CD14-positive monocyte (primary cell): ENCODE data around the gene TIPARP. TPM values are rescaled to one million over a fixed set of nuclear protein-coding genes. Genes with fewer than 3 reads are reported as not detected.

ENCODE experiments used
- DNase-seq, 3 donors: peaks; one replicate each; pipeline ENCODE4 v3.0.0-alpha.2; 2011 to 2022
- H2AFZ ChIP-seq: 2 replicates; pipeline ENCODE4 v1.6.0; 2012; ENCODE audit warnings: mild to moderate bottlenecking, low read depth, low read length, inconsistent platforms; ENCODE audit not compliant: insufficient read depth, poor library complexity, severe bottlenecking
- H3K27ac ChIP-seq, 2 donors: 1 replicate in 1 of 2; 2 replicates in 1 of 2; pipeline ENCODE4 v1.5.1; 2012 to 2013; ENCODE audit warnings: low read length in 2 of 2, control low read depth in 1 of 2, inconsistent platforms in 1 of 2, low read depth in 1 of 2, mild to moderate bottlenecking in 1 of 2
- H3K27me3 ChIP-seq, 2 donors: one replicate each; pipeline versions ENCODE4 v1.6.0 to v1.6.1; 2011 to 2013; ENCODE audit warnings: low read length in 2 of 2; ENCODE audit not compliant: control insufficient read depth in 2 of 2, insufficient read depth in 2 of 2
- H3K36me3 ChIP-seq, 2 donors: replicated peaks in 1 of 2; 1 replicate in 1 of 2; 2 replicates in 1 of 2; pipeline versions ENCODE4 v1.5.1 to v1.6.1; 2012 to 2013; ENCODE audit warnings: low read length in 2 of 2, control low read depth in 1 of 2, inconsistent platforms in 1 of 2, mild to moderate bottlenecking in 1 of 2; ENCODE audit not compliant: insufficient read depth in 2 of 2, control insufficient read depth in 1 of 2
- H3K4me1 ChIP-seq, 2 donors: 1 replicate in 1 of 2; 2 replicates in 1 of 2; pipeline versions ENCODE4 v1.5.1 to v1.6.1; 2012 to 2013; ENCODE audit warnings: low read length in 2 of 2, control low read depth in 1 of 2, inconsistent platforms in 1 of 2, mild to moderate bottlenecking in 1 of 2, moderate library complexity in 1 of 2; ENCODE audit not compliant: insufficient read depth in 2 of 2, control insufficient read depth in 1 of 2
- H3K4me2 ChIP-seq: replicated peaks from 2 replicates; pipeline ENCODE3; 2012; ENCODE audit warnings: low read length, moderate library complexity, mild to moderate bottlenecking; ENCODE audit not compliant: poor library complexity, severe bottlenecking; ENCODE audit errors: extremely low read depth
- H3K4me3 ChIP-seq, 3 experiments: fragments of 200-600 bp in 1 of 3; sonication (generic) in 1 of 3; replicated peaks in 1 of 3; 1 replicate in 2 of 3; 2 replicates in 1 of 3; pipeline ENCODE4 v1.5.1; 2011 to 2013; ENCODE audit warnings: low read length in 3 of 3, mild to moderate bottlenecking in 3 of 3, control low read depth in 2 of 3, low read depth in 2 of 3, inconsistent platforms in 1 of 3, moderate library complexity in 1 of 3
- H3K79me2 ChIP-seq: 2 replicates; pipeline ENCODE4 v1.6.0; 2012; ENCODE audit warnings: mild to moderate bottlenecking, control low read depth, inconsistent platforms, low read length, moderate library complexity; ENCODE audit not compliant: insufficient read depth
- H3K9ac ChIP-seq: 2 replicates; pipeline ENCODE4 v1.6.0; 2017; ENCODE audit warnings: low read length, mild to moderate bottlenecking; ENCODE audit not compliant: insufficient read depth, poor library complexity, severe bottlenecking
- H3K9me3 ChIP-seq, 2 donors: replicated peaks in 1 of 2; 1 replicate in 1 of 2; 2 replicates in 1 of 2; pipeline versions ENCODE4 v1.5.1 to v1.6.1; 2012 to 2013; ENCODE audit warnings: low read length in 2 of 2, control low read depth in 1 of 2; ENCODE audit not compliant: control insufficient read depth in 1 of 2, insufficient read depth in 1 of 2
- H4K20me1 ChIP-seq: 2 replicates; pipeline ENCODE4 v1.6.0; 2012; ENCODE audit warnings: mild to moderate bottlenecking, low read length, control low read depth, moderate library complexity; ENCODE audit not compliant: insufficient read depth
- H3K27ac Mint-ChIP-seq, 7 donors: one replicate each; pipeline ENCODE4 v1.8.0; 2020; ENCODE audit warnings: mild to moderate bottlenecking in 7 of 7, mixed read lengths in 7 of 7, moderate library complexity in 6 of 7, inconsistent platforms in 2 of 7
- H3K27me3 Mint-ChIP-seq, 3 donors: one replicate each; pipeline ENCODE4 v1.8.0; 2021 to 2022; ENCODE audit warnings: low read depth in 3 of 3, mild to moderate bottlenecking in 3 of 3, mixed read lengths in 3 of 3, moderate library complexity in 3 of 3, inconsistent platforms in 1 of 3
- H3K36me3 Mint-ChIP-seq, 2 donors: one replicate each; pipeline ENCODE4 v1.8.0; 2020; ENCODE audit warnings: mixed read lengths in 2 of 2, inconsistent platforms in 1 of 2, mild to moderate bottlenecking in 1 of 2
- H3K4me1 Mint-ChIP-seq: one replicate; pipeline ENCODE4 v1.8.0; 2020; ENCODE audit warnings: mild to moderate bottlenecking, mixed read lengths
- H3K4me3 Mint-ChIP-seq, 2 donors: one replicate each; pipeline ENCODE4 v1.8.0; 2020; ENCODE audit warnings: mild to moderate bottlenecking in 2 of 2, mixed read lengths in 2 of 2, moderate library complexity in 1 of 2
- H3K9me3 Mint-ChIP-seq, 7 donors: one replicate each; pipeline ENCODE4 v1.8.0; 2020 to 2022; ENCODE audit warnings: mixed read lengths in 7 of 7, mild to moderate bottlenecking in 6 of 7, moderate library complexity in 6 of 7, inconsistent platforms in 2 of 7
- CTCF ChIP-seq: fragments of 200-600 bp; IDR thresholded peaks from one replicate; pipeline ENCODE4 v1.8.0; 2022; ENCODE audit warnings: antibody characterized with exemption, mild to moderate bottlenecking
- WGBS: methylation state at CpG from one replicate; pipeline ENCODE4 v1.1.5; 2013; ENCODE audit warnings: missing lambda C conversion rate; ENCODE audit not compliant: insufficient coverage; 5-methylcytosine and 5-hydroxymethylcytosine counted together
- intact Hi-C, 2 donors: fragments of 100-400 bp; cut with micrococcal nuclease; formaldehyde crosslinking; loops; one replicate each; pipeline versions ENCODE4 v1.15.0 to v1.15.1; 2023
- polyA plus RNA-seq, 3 donors: library from polyadenylated mRNA; depleted of rRNA in 1 of 3; unstranded in 2 of 3; stranded (reverse) in 1 of 3; fragments of 300-500 nt in 2 of 3; fragments of >200 nt in 1 of 3; fragmentation: Illumina TruSeq in 2 of 3; gene quantifications; 1 replicate in 2 of 3; 2 replicates in 1 of 3; pipeline ENCODE4 v1.2.3, GENCODE V29; 2012 to 2021

Gene TIPARP
- polyA plus RNA-seq, 3 donors, result 12.7 to 42.5 (median 16.7) TPM

DNA sequence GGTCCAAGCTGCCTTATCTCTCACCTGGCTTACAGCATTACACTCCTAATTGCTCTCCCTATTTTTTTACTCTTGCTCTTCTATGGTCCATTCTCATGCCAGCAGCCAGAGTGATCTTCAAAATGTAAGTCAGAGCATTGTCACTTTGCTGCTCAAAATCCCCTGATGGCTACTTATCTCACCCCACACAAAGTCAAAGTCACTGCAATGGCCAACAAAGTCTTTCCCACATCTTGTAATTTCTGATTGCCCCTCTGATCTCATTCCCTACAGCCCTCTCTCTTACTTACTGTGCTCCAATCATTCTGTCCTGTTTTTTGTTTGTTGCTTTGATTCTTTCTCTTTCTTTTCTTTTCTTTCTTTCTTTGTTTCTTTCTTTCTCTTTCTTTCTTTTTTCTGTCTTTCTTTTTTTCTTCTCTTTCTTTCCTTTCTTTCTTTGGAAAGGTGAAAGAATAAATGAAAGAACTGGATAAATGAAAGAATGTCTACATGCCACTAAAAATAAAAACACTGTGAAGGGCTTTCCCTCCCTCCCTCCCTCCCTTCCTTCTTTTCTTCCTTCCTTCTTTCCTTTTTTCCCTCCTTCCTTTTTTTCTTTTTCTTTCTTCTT, 34.9 kb upstream of the TIPARP start:
- H3K4me1 Mint-ChIP-seq, result peaks cover 18% of the 10 kb centered on the region
- no peak overlapping the region for H3K4me2 ChIP-seq
- no peaks in the 10 kb centered on the region for H3K27me3 ChIP-seq
- H3K27ac Mint-ChIP-seq, result no peak overlapping the region
- H3K4me1 ChIP-seq, result peaks cover 25 to 26% of the 10 kb centered on the region in 2 donors
- H4K20me1 ChIP-seq, result no peaks in the 10 kb centered on the region
- no peak overlapping the region for H3K9ac ChIP-seq
- no peaks in the 10 kb centered on the region for H3K9me3 ChIP-seq
- H3K4me3 ChIP-seq, result no peak overlapping the region
- H2AFZ ChIP-seq, result no peak overlapping the region
- H3K79me2 ChIP-seq, result no peaks in the 10 kb centered on the region
- peaks cover 0 to 1% (median 0%) of the 10 kb centered on the region in 3 donors for H3K27me3 Mint-ChIP-seq
- H3K4me3 Mint-ChIP-seq, result no peak overlapping the region
- H3K9me3 Mint-ChIP-seq, result no peaks in the 10 kb centered on the region
- no peak for DNase-seq
- H3K36me3 Mint-ChIP-seq, result no peaks in the 10 kb centered on the region
- H3K36me3 ChIP-seq, result no peaks in the 10 kb centered on the region
- intact Hi-C loops, result no loop called here
- TF ChIP-seq CTCF, result no peak
- H3K27ac ChIP-seq, result no peak overlapping the region

GRCh38 chr3:156641618-156641975, 32.8 kb upstream of the TIPARP start:
- H3K27me3 Mint-ChIP-seq, result peaks cover 0 to 1% (median 0%) of the 10 kb centered on the region in 3 donors
- Histone ChIP-seq H3K36me3 (no peaks in the 10 kb centered on the region), H3K4me3 (no peak overlapping the region), H3K79me2 (no peaks in the 10 kb centered on the region), H4K20me1 (no peaks in the 10 kb centered on the region), H3K9me3 (no peaks in the 10 kb centered on the region), H2AFZ (no peak overlapping the region), H3K27ac (no peak overlapping the region), H3K4me1 (peaks cover 18% of the 10 kb centered on the region in 2 donors), H3K9ac (no peak overlapping the region), H3K4me2 (no peak overlapping the region), H3K27me3 (no peaks in the 10 kb centered on the region)
- peaks cover 18% of the 10 kb centered on the region for H3K4me1 Mint-ChIP-seq
- no peak for TF ChIP-seq CTCF
- H3K36me3 Mint-ChIP-seq, result no peaks in the 10 kb centered on the region
- no peak overlapping the region for H3K27ac Mint-ChIP-seq
- H3K9me3 Mint-ChIP-seq, result peaks cover 0 to under 1% (median 0%) of the 10 kb centered on the region in 7 donors
- no CpG with 5 or more reads among the region's 1 CpG for WGBS
- no peak for DNase-seq
- no peak overlapping the region for H3K4me3 Mint-ChIP-seq
- intact Hi-C loops, result no loop called here
